PC-9 (cell line): ENCODE results near the gene CAPN9. TPM values are rescaled to one million over a fixed set of nuclear protein-coding genes. Genes with fewer than 3 reads are reported as not detected.
"Not testable (repeated sequence)": the region's sequence is repeated elsewhere in the genome, so short reads cannot be mapped to it uniquely, and the experiment has no call there.

Experiments
- BruUV-seq: library from RNA; stranded (reverse); fragments of 400-500 nt; replicated peaks from 2 replicates; lab custom pipeline; 2021; lab: Mats Ljungman, UMichigan
- CTCF ChIA-PET: fragments of 300-600 bp; sonication (Branson Sonifier 250); formaldehyde crosslinking; loops from one replicate; lab custom pipeline; 2022; ENCODE audit warnings: antibody characterized with exemption; lab: Charles Lee
- POLR2A ChIA-PET: fragments of 300-600 bp; sonication (Branson Sonifier 250); formaldehyde crosslinking; loops from one replicate; lab custom pipeline; 2022; ENCODE audit warnings: antibody characterized with exemption; ENCODE audit not compliant: unreplicated experiment; lab: Charles Lee
- DNase-seq, 2 experiments: peaks; one replicate each; pipeline versions ENCODE4 v3.0.0 to v3.0.0-alpha.2; 2015 to 2022; ENCODE audit warnings: mixed read lengths in 1 of 2
- H2AFZ ChIP-seq: fragments of 200-600 bp; sonication (generic); 2 replicates; pipeline ENCODE4 v1.8.1; 2017; ENCODE audit warnings: antibody characterized with exemption
- H3F3A ChIP-seq: fragments of 200-600 bp; sonication (generic); 2 replicates; pipeline ENCODE4 v1.8.1; 2017; ENCODE audit warnings: antibody characterized with exemption, mild to moderate bottlenecking, low read depth; ENCODE audit not compliant: insufficient read depth
- H3K27ac ChIP-seq: fragments of 200-600 bp; sonication (generic); 2 replicates; pipeline ENCODE4 v1.6.1; 2016; ENCODE audit warnings: mixed run types
- H3K27me3 ChIP-seq: fragments of 200-600 bp; sonication (generic); 2 replicates; pipeline ENCODE4 v1.6.1; 2016; ENCODE audit warnings: low read depth, mixed run types; ENCODE audit not compliant: insufficient read depth
- H3K36me3 ChIP-seq: fragments of 200-600 bp; sonication (generic); 2 replicates; pipeline ENCODE4 v1.6.1; 2016; ENCODE audit warnings: low read depth, mixed run types
- H3K4me1 ChIP-seq: fragments of 200-600 bp; sonication (generic); replicated peaks from 2 replicates; pipeline ENCODE4 v1.6.1; 2016; ENCODE audit warnings: mixed run types; ENCODE audit not compliant: insufficient read depth
- H3K4me2 ChIP-seq: fragments of 200-600 bp; sonication (generic); 2 replicates; pipeline ENCODE4 v1.6.1; 2017; ENCODE audit warnings: mixed run types
- H3K4me3 ChIP-seq: fragments of 200-600 bp; sonication (generic); 2 replicates; pipeline ENCODE4 v1.6.1; 2016; ENCODE audit warnings: mixed run types
- H3K79me2 ChIP-seq: fragments of 200-600 bp; sonication (generic); 2 replicates; pipeline ENCODE4 v1.6.1; 2017; ENCODE audit warnings: low read depth, mixed run types
- H3K9me2 ChIP-seq: fragments of 200-600 bp; sonication (generic); 2 replicates; pipeline ENCODE4 v1.8.1; 2017; ENCODE audit warnings: mild to moderate bottlenecking; ENCODE audit not compliant: insufficient read depth
- H3K9me3 ChIP-seq: fragments of 200-600 bp; sonication (generic); 2 replicates; pipeline ENCODE4 v1.8.1; 2016; ENCODE audit warnings: low read depth; ENCODE audit not compliant: insufficient read depth
- H4K20me1 ChIP-seq: fragments of 200-600 bp; sonication (generic); 2 replicates; pipeline ENCODE4 v1.8.1; 2017; ENCODE audit not compliant: insufficient read depth
- EZH2 ChIP-seq: fragments of 200-600 bp; sonication (generic); IDR thresholded peaks from 2 replicates; pipeline ENCODE4 v1.8.0; 2017; ENCODE audit warnings: antibody characterized with exemption, low read depth
- intact Hi-C: fragments of 100-400 bp; cut with micrococcal nuclease; formaldehyde crosslinking; loops from one replicate; pipeline ENCODE4 v1.10.0; 2022; ENCODE audit not compliant: unreplicated experiment
- total RNA-seq: library from RNA; stranded (reverse); gene quantifications from 2 replicates; pipeline ENCODE4 v1.2.3, GENCODE V29; 2021
- TF ChIP-seq, protein P1 (sequence below): fragments of 200-600 bp; sonication (generic); conservative IDR thresholded peaks from 2 replicates; pipeline ENCODE4 v1.6.1; 2017; ENCODE audit warnings: mixed run types, antibody characterized with exemption, mild to moderate bottlenecking, moderate library complexity

Gene CAPN9
- total RNA-seq, 1 experiment from 2014 or later = not detected

DNA sequence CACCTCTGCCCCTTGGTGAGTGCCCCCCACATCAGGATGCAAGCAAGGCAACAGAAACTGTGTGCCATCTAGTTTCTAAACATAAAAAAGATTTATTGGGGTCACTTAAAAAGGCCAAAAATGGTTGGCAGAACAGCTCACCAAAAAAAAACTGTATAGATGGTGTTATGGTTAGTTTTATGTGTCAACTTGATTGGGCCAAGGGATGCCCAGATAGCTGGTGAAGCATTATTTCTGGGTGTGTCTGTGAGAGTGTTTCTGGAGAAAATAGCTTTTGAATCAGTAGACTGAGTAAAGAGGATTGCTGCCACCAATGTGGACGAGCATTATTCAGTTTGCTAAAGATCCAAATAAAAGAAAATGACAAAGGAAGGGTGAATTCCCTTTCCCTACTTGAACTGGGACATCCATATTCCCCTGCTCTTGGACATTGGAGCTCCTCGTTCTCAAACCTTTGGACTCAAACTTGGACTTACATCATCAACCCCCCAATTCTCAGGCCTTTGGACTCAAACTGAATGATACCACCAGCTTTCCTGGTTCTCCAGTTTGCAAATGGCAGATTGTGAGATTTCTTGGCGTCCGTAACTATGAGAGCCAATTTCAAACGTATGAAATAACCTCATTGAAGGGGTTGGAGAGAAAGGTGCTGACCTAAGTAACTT, 16.9 kb downstream of the CAPN9 start:
- BruUV-seq = no TSS peak
- H4K20me1 ChIP-seq = no peaks in the 10 kb centered on the region
- no peak for TF ChIP-seq EZH2
- TF ChIP-seq, protein P1, sequence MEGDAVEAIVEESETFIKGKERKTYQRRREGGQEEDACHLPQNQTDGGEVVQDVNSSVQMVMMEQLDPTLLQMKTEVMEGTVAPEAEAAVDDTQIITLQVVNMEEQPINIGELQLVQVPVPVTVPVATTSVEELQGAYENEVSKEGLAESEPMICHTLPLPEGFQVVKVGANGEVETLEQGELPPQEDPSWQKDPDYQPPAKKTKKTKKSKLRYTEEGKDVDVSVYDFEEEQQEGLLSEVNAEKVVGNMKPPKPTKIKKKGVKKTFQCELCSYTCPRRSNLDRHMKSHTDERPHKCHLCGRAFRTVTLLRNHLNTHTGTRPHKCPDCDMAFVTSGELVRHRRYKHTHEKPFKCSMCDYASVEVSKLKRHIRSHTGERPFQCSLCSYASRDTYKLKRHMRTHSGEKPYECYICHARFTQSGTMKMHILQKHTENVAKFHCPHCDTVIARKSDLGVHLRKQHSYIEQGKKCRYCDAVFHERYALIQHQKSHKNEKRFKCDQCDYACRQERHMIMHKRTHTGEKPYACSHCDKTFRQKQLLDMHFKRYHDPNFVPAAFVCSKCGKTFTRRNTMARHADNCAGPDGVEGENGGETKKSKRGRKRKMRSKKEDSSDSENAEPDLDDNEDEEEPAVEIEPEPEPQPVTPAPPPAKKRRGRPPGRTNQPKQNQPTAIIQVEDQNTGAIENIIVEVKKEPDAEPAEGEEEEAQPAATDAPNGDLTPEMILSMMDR = no peak
- peaks cover 5% of the 10 kb centered on the region; the same call in 1 of the 2 replicates for H3K4me1 ChIP-seq
- no peak overlapping the region for H2AFZ ChIP-seq
- H3K27ac ChIP-seq = no peak overlapping the region
- H3F3A ChIP-seq = no peaks in the 10 kb centered on the region
- no peaks in the 10 kb centered on the region for H3K9me2 ChIP-seq
- intact Hi-C loops = no loop called here
- H3K9me3 ChIP-seq = no peaks in the 10 kb centered on the region
- H3K36me3 ChIP-seq = no peaks in the 10 kb centered on the region
- ChIA-PET CTCF (no interaction called here), POLR2A (interaction anchor here (0.5 kb wide), 1 partner anchor 672 kb away, joined by 4 read pairs; no protein-coding TSS in a partner anchor)
- no peaks in the 10 kb centered on the region for H3K79me2 ChIP-seq
- H3K27me3 ChIP-seq = no peaks in the 10 kb centered on the region
- no peak for DNase-seq
- no peak overlapping the region for H3K4me2 ChIP-seq
- no peak overlapping the region for H3K4me3 ChIP-seq

DNA sequence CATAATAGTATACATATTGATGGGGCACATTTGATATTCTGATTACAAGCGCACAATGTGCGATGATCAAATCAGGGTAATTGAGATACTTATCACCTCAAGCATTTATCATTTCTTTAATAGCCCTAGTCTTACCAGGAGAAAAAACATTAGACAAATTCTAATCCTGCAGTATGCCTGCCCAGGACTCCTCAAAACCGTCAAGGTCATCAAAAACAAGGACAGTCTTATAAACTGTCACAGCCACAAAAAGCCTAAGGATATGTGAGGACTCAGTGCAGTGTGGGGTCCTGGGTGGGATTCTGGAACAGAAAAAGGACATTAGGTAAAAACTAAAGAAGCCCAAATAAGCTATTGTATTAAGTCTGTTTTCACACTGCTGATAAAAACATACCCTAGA, 19.1 kb downstream of the CAPN9 start:
- H3K9me2 ChIP-seq = no peaks in the 10 kb centered on the region
- POLR2A ChIA-PET = no interaction called here
- no peak overlapping the region for H2AFZ ChIP-seq
- H3F3A ChIP-seq = peaks cover 3% of the 10 kb centered on the region; the same call in 1 of the 2 replicates
- intact Hi-C loops = loop anchor here (5.0 kb wide), 1 partner anchor 84 kb away; no protein-coding TSS in a partner anchor
- no peaks in the 10 kb centered on the region for H3K36me3 ChIP-seq
- no peak overlapping the region for H3K4me2 ChIP-seq
- H3K9me3 ChIP-seq = no peaks in the 10 kb centered on the region
- H3K4me1 ChIP-seq = peaks cover 11% of the 10 kb centered on the region; the same call in 1 of the 2 replicates
- H3K27ac ChIP-seq = no peak overlapping the region
- no TSS peak for BruUV-seq
- DNase-seq = no peak
- CTCF ChIA-PET = no interaction called here
- no peak overlapping the region for H3K4me3 ChIP-seq
- no peaks in the 10 kb centered on the region for H3K79me2 ChIP-seq
- H4K20me1 ChIP-seq = no peaks in the 10 kb centered on the region
- H3K27me3 ChIP-seq = 0 out of 2 replicates have a peak, but pooled peaks cover 5% of the 10 kb centered on the region
- TF ChIP-seq, protein P1 = no peak
- TF ChIP-seq EZH2 = no peak

DNA sequence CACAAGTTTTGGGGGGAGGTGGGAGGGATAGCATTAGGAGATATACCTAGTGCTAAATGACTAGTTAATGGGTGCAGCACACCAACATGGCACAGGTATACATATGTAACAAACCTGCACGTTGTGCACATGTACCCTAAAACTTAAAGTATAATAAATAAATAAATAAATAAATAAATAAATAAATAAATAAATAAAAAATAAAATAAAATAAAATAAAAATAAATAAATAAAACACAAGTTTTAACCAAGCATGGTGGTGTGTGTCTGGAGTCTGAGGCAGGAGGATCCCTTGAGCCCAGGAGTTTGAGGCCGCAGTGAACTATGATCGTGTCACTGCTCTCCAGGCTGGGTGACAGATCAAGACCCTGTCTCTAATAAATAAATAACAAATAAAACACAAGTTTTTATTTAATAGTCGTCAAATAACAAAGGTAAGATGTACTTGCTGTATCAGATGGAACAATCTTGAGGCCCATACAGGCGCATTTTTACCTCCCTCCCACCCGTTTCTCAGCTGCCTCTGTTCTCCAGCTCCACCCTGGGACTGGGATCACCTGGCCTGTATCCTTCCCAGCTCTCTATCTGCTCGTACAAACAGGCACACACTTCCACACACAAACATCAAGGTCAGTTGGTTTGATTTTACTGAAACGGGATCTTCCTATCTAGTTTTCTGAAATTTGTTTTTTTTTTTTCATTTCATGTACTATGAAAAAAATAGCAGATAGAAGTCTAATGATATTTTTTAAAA, 20.8 kb downstream of the CAPN9 start:
- H3K4me3 ChIP-seq, BruUV-seq, POLR2A ChIA-PET, H3K36me3 ChIP-seq, H2AFZ ChIP-seq, H3K9me3 ChIP-seq, H3K4me2 ChIP-seq, CTCF ChIA-PET, H3F3A ChIP-seq, H3K9me2 ChIP-seq, H3K27me3 ChIP-seq, H4K20me1 ChIP-seq, H3K79me2 ChIP-seq, DNase-seq, H3K27ac ChIP-seq: not testable (repeated sequence)
- intact Hi-C loops = loop anchor here (5.0 kb wide), 1 partner anchor 86 kb away; no protein-coding TSS in a partner anchor
- H3K4me1 ChIP-seq = peaks cover 11% of the 10 kb centered on the region; the same call in 1 of the 2 replicates
